Liver (tissue), 9 donors: Measurements from ENCODE around the gene MICAL3. TPM values are rescaled to one million over a fixed set of nuclear protein-coding genes. Genes with fewer than 3 reads are reported as not detected.

Source experiments
- DNase-seq: peaks from one replicate; pipeline ENCODE4 v3.0.0-alpha.2; 2017; ENCODE audit warnings: low spot score
- H3K27ac ChIP-seq, 2 donors: one replicate each; pipeline ENCODE4 v1.7.0; 2013; ENCODE audit warnings: inconsistent platforms in 2 of 2, low read length in 2 of 2, control low read depth in 1 of 2, low read depth in 1 of 2, mild to moderate bottlenecking in 1 of 2
- H3K27me3 ChIP-seq, 4 donors: one replicate each; pipeline versions ENCODE4 v1.6.1 to v1.7.0; 2013; ENCODE audit warnings: low read length in 3 of 4, inconsistent platforms in 1 of 4, mild to moderate bottlenecking in 1 of 4, moderate library complexity in 1 of 4; ENCODE audit not compliant: control insufficient read depth in 4 of 4, insufficient read depth in 4 of 4
- H3K36me3 ChIP-seq, 4 donors: one replicate each; pipeline versions ENCODE4 v1.6.1 to v1.7.0; 2013; ENCODE audit warnings: low read length in 3 of 4, mild to moderate bottlenecking in 3 of 4, low read depth in 1 of 4, moderate library complexity in 1 of 4; ENCODE audit not compliant: control insufficient read depth in 4 of 4, insufficient read depth in 3 of 4
- H3K4me1 ChIP-seq, 4 donors: one replicate each; pipeline versions ENCODE4 v1.6.1 to v1.7.0; 2013; ENCODE audit warnings: low read length in 3 of 4, mild to moderate bottlenecking in 3 of 4, moderate library complexity in 1 of 4; ENCODE audit not compliant: control insufficient read depth in 4 of 4, insufficient read depth in 4 of 4
- H3K4me3 ChIP-seq, 3 donors: one replicate each; pipeline versions ENCODE4 v1.6.1 to v1.7.0; 2013; ENCODE audit warnings: low read length in 3 of 3, control low read depth in 1 of 3, low read depth in 1 of 3, mild to moderate bottlenecking in 1 of 3
- H3K9ac ChIP-seq, 2 donors: one replicate each; pipeline ENCODE4 v1.7.0; 2013; ENCODE audit warnings: low read length in 2 of 2, mild to moderate bottlenecking in 2 of 2, moderate library complexity in 2 of 2, control low read depth in 1 of 2, low read depth in 1 of 2
- H3K9me3 ChIP-seq, 4 donors: one replicate each; pipeline versions ENCODE4 v1.6.1 to v1.7.0; 2013; ENCODE audit warnings: low read length in 3 of 4; ENCODE audit not compliant: control insufficient read depth in 4 of 4
- ATF3 ChIP-seq: IDR thresholded peaks from 2 replicates; pipeline ENCODE4 v1.6.1; 2016; ENCODE audit warnings: antibody characterized with exemption
- CTCF ChIP-seq: fragments of 150-350 bp; IDR thresholded peaks from 2 replicates; pipeline ENCODE4 v1.5.1; 2017; ENCODE audit warnings: improper control_type of control experiment, low read depth, low read length; ENCODE audit not compliant: missing input control
- EGR1 ChIP-seq, 2 donors: IDR thresholded peaks; 2 replicates each; pipeline ENCODE4 v1.6.1; 2016 to 2018; ENCODE audit warnings: antibody characterized with exemption in 2 of 2, low read depth in 2 of 2
- FOXA2 ChIP-seq: IDR thresholded peaks from 2 replicates; pipeline ENCODE4 v1.6.1; 2016; ENCODE audit warnings: antibody characterized with exemption
- GABPA ChIP-seq, 2 donors: IDR thresholded peaks in 1 of 2; conservative IDR thresholded peaks in 1 of 2; 2 replicates each; pipeline ENCODE4 v1.6.1; 2016; ENCODE audit warnings: antibody characterized with exemption in 2 of 2, mild to moderate bottlenecking in 1 of 2, moderate library complexity in 1 of 2
- HNF4A ChIP-seq, 2 donors: conservative IDR thresholded peaks; 2 replicates each; pipeline ENCODE4 v1.6.1; 2016; ENCODE audit warnings: antibody characterized with exemption in 2 of 2, mild to moderate bottlenecking in 2 of 2
- HNF4G ChIP-seq: IDR thresholded peaks from 2 replicates; pipeline ENCODE4 v1.6.1; 2016; ENCODE audit warnings: antibody characterized with exemption
- NR2F2 ChIP-seq: IDR thresholded peaks from 2 replicates; pipeline ENCODE4 v1.6.1; 2016; ENCODE audit warnings: antibody characterized with exemption
- RAD21 ChIP-seq, 2 donors: IDR thresholded peaks; 2 replicates each; pipeline ENCODE4 v1.6.1; 2016; ENCODE audit warnings: antibody characterized with exemption in 2 of 2, mild to moderate bottlenecking in 2 of 2
- REST ChIP-seq: IDR thresholded peaks from 2 replicates; pipeline ENCODE4 v1.6.1; 2016; ENCODE audit warnings: antibody characterized with exemption, mild to moderate bottlenecking
- RXRA ChIP-seq, 2 donors: IDR thresholded peaks; 2 replicates each; pipeline ENCODE4 v1.6.1; 2017 to 2018; ENCODE audit warnings: antibody characterized with exemption in 2 of 2, mild to moderate bottlenecking in 1 of 2
- SP1 ChIP-seq: IDR thresholded peaks from 2 replicates; pipeline ENCODE4 v1.6.1; 2018; ENCODE audit warnings: antibody characterized with exemption, mild to moderate bottlenecking
- TAF1 ChIP-seq: conservative IDR thresholded peaks from 2 replicates; pipeline ENCODE4 v1.6.1; 2016; ENCODE audit warnings: antibody characterized with exemption, mild to moderate bottlenecking
- YY1 ChIP-seq: IDR thresholded peaks from 2 replicates; pipeline ENCODE4 v1.6.1; 2016; ENCODE audit warnings: antibody characterized with exemption, mild to moderate bottlenecking
- ZBTB33 ChIP-seq: IDR thresholded peaks from 2 replicates; pipeline ENCODE4 v1.6.1; 2016; ENCODE audit warnings: antibody characterized with exemption
- WGBS: extraction: QIAGEN DNeasy Blood & Tissue Kit; methylation state at CpG from one replicate; pipeline ENCODE4 v1.1.7; 2013; 5-methylcytosine and 5-hydroxymethylcytosine counted together
- polyA plus RNA-seq, 2 donors: library from polyadenylated mRNA; stranded (reverse) in 1 of 2; unstranded in 1 of 2; fragments of 200-250 nt in 1 of 2; fragments of >200 nt in 1 of 2; fragmentation: Nextera tagmentation in 1 of 2; extraction: Ambion mirVana in 1 of 2; gene quantifications; one replicate each; pipeline versions ENCODE4 v1.2.1 to v1.2.3, GENCODE V29; 2013 to 2015
- total RNA-seq, 2 donors: library from RNA; depleted of rRNA; stranded (reverse); fragments of >200 nt; gene quantifications; one replicate each; pipeline ENCODE4 v1.2.3, GENCODE V29; 2014
- TF ChIP-seq, protein P1 (sequence below): IDR thresholded peaks from 2 replicates; pipeline ENCODE4 v1.6.1; 2016; ENCODE audit warnings: antibody characterized with exemption
- donor health status: healthy.
- donor health status: healthy.
- donor health status: healthy.
- donor health status: healthy.
- donor health status: healthy.

MICAL3 gene
- total and polyA plus RNA-seq, 4 donors: 6.4 to 38.4 (median 23.4) TPM

GRCh38 chr22:17844150-17844549, 180.2 kb downstream of the MICAL3 start:
- H3K4me1 ChIP-seq: peaks cover 3 to 36% (median 21%) of the 10 kb centered on the region in 4 donors
- H3K9me3 ChIP-seq: no peaks in the 10 kb centered on the region
- no peak overlapping the region for H3K9ac ChIP-seq
- WGBS: 95% methylated on average over 5 of the region's 5 CpGs
- no peaks in the 10 kb centered on the region for H3K27me3 ChIP-seq
- peaks cover 0 to 2% (median 0%) of the 10 kb centered on the region in 4 donors for H3K36me3 ChIP-seq
- no peak for TF ChIP-seq ATF3
- TF ChIP-seq NR2F2: no peak
- TF ChIP-seq GABPA (IDR thresholded peaks at IDR 0.05 in 1 of 2, conservative IDR thresholded peaks at IDR 0.05 in 1 of 2): no peak
- no peak for TF ChIP-seq RXRA (IDR thresholded peaks at IDR 0.05)
- TF ChIP-seq TAF1: no peak
- no peak for TF ChIP-seq RAD21 (IDR thresholded peaks at IDR 0.05)
- no peak for TF ChIP-seq SP1
- no peak for TF ChIP-seq YY1
- no peak for TF ChIP-seq FOXA2
- no peak for TF ChIP-seq CTCF
- no peak for TF ChIP-seq ZBTB33
- no peak for TF ChIP-seq HNF4A (conservative IDR thresholded peaks at IDR 0.05)
- TF ChIP-seq EGR1 (IDR thresholded peaks at IDR 0.05; ENCODE audit: low read depth in 2 of 2): no peak
- no peak for DNase-seq
- no peak overlapping the region for H3K4me3 ChIP-seq
- H3K27ac ChIP-seq: no peak overlapping the region

- H3K9ac ChIP-seq: peak overlapping the region in 1 of 2 donors; percentile 36
- no peaks in the 10 kb centered on the region for H3K27me3 ChIP-seq
- 22% methylated on average over 20 of the region's 20 CpGs for WGBS
- H3K36me3 ChIP-seq: peaks cover 0 to 2% (median 0%) of the 10 kb centered on the region in 4 donors
- H3K4me1 ChIP-seq: peaks cover 10 to 52% (median 37%) of the 10 kb centered on the region in 4 donors
- H3K4me3 ChIP-seq: peak overlapping the region; percentile 4 to 58 (median 48)
- TF ChIP-seq EGR1 (IDR thresholded peaks at IDR 0.05; ENCODE audit: low read depth in 2 of 2) (no peak), YY1 (peak; percentile 13), ATF3 (no peak)
- DNase-seq: no peak
- H3K9me3 ChIP-seq: no peaks in the 10 kb centered on the region
- peak overlapping the region; percentile 85 to 95 for H3K27ac ChIP-seq
Observed at GRCh38 chr22:17842386-17842785, 182.0 kb downstream of the MICAL3 start.

DNA sequence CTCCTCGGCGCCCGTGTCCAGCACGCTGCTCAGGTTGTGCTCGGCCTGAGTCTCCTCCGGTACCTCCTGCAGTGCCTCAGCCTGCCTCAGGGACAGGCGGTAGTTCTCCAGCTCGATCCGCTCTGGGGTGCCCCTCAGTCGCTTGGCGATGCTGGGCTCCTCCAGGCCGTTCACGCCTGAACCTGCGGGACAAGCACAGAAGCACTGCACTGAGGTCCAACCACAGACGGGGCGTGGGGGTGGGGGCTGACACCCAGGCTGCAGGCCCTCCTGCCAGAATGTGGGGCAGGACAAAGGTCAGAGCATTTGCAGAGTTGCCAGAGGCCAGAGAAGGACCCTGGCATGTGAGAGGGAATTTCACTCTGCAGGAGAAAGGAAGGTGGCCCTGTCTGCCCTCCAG, 182.5 kb downstream of the MICAL3 start:
- Histone ChIP-seq H3K4me1 (peaks cover 10 to 58% (median 41%) of the 10 kb centered on the region in 4 donors), H3K27ac (peak overlapping the region; percentile 85 to 95), H3K9me3 (no peaks in the 10 kb centered on the region), H3K36me3 (peaks cover 0 to 2% (median 0%) of the 10 kb centered on the region in 4 donors), H3K9ac (peak overlapping the region; percentile 72 to 73), H3K4me3 (peak overlapping the region; percentile 57 to 67 (median 58)), H3K27me3 (no peaks in the 10 kb centered on the region)
- DNase-seq: peak; percentile 52
- TF ChIP-seq SP1: peak; percentile 92
- TF ChIP-seq, protein P1, sequence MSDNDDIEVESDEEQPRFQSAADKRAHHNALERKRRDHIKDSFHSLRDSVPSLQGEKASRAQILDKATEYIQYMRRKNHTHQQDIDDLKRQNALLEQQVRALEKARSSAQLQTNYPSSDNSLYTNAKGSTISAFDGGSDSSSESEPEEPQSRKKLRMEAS: no peak
- no peak for TF ChIP-seq TAF1
- peak; percentile 79 for TF ChIP-seq HNF4G
- TF ChIP-seq YY1: no peak
- TF ChIP-seq GABPA (IDR thresholded peaks at IDR 0.05 in 1 of 2, conservative IDR thresholded peaks at IDR 0.05 in 1 of 2): no peak
- TF ChIP-seq ZBTB33: peak; percentile 17
- peak; percentile 90 for TF ChIP-seq RXRA (IDR thresholded peaks at IDR 0.05)
- peak in 1 of 2 donors; percentile 50 for TF ChIP-seq RAD21 (IDR thresholded peaks at IDR 0.05)
- peak; percentile 61 for TF ChIP-seq NR2F2
- peak; percentile 91 to 92 for TF ChIP-seq HNF4A (conservative IDR thresholded peaks at IDR 0.05)
- peak; percentile 68 for TF ChIP-seq REST
- 29% methylated on average over 16 of the region's 16 CpGs for WGBS
